ENCODE data around the gene AMZ1.
"Not testable (repeated sequence)": the region's sequence is repeated elsewhere in the genome, so short reads cannot be mapped to it uniquely, and the experiment has no call there.

The AMZ1 gene

GRCh38 chr7:2713370-2713769, 25.4 kb downstream of the AMZ1 start:
- no peak for DNase-seq (ENCODE audit: low read depth)

DNA sequence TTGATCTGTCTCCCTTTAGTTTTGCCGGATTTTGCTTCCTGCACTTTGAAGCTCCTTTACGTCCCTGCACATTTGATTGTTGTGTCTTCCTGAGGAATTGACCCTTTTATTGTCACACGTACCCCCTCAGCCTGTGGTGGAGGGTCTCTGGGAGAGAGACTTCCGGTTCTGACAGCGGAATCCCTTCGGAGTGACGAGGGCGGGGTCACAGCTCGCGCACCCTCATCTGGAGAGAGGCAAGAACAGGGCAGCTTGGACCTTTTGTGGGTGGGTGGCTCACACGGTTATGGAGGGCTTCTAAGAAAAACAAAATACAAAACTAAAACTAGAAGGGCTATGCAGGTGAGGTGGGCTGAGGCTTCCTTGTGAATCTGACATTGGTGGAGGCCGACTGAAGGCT, 26.0 kb downstream of the AMZ1 start:
- no peak for DNase-seq (ENCODE audit: low read depth)

GRCh38 chr7:2714636-2715035, 26.6 kb downstream of the AMZ1 start:
- no peak for DNase-seq (ENCODE audit: low read depth)

- DNase-seq (ENCODE audit: low read depth): no peak
These were observed 27.6 kb downstream of the AMZ1 start for GRCh38 chr7:2715341-2716231.

- DNase-seq (ENCODE audit: low read depth): no peak
These were observed 28.5 kb downstream of the AMZ1 start for GRCh38 chr7:2716488-2716887.

DNA sequence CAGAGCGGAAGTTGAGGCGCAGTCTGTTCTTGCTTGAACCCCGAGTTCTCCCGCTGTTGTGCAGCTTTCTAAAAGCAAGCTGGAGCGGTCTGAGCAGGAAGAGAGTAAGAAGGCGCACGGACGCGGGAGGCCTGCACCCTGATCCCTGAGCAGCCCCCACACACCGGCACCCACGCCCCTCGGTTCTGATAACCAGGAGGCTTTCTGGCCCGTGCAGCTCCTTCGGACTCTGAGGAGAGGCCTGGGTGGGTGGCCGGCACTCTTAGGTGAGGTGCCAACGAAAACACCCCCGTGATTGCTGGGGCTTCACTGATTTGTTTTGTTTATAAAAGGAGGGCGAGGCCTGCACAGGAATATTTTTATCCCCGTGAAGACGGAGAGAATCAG, 28.9 kb downstream of the AMZ1 start:
- DNase-seq (ENCODE audit: low read depth): no peak

DNA sequence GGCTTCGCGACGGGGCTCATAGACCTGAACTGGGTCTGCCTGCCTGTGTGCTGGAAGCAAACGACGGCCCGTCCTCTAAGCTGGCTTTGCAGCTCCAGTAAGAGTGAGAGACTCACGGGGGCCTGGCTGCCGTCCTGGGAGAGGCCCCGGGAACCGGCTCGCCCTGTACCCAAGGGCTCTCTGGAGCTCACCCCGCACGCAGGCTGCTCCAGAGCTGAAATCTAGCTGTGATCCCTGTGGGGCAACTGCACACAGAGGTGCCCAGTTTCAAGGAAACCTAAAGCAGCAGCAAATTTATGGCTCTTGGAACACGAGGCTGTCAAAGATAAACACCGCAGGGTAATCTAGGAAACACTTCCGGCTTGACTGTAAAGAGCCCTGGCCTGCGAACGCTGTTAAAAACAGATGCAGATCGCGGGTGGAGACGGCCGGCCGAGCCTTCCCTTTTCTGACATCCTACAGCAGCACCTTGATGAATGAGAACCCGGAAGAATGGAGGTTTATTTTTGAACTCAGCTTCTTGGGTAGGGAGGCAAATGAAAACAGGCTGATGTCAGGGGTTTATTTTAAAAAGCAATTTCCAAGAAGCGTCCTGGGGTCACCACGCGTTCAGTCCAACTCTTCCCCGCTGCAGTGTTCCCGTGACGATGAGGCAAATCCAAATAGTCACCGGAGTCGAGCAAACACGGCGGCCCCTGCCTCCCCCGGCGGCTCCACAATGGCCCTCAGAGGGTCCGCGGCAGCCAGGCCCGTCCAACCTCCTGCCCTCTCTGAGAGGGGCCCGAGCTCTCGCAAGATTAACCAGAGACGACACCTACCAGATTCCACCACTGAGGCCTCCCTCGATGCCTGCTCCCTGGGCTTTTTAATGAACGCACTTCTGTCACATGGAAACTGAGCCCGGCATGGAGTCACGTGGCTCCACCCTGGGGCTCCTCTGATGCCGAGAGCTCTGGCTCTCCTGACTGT, 29.6 kb downstream of the AMZ1 start:
- DNase-seq (ENCODE audit: low read depth): no peak

DNA sequence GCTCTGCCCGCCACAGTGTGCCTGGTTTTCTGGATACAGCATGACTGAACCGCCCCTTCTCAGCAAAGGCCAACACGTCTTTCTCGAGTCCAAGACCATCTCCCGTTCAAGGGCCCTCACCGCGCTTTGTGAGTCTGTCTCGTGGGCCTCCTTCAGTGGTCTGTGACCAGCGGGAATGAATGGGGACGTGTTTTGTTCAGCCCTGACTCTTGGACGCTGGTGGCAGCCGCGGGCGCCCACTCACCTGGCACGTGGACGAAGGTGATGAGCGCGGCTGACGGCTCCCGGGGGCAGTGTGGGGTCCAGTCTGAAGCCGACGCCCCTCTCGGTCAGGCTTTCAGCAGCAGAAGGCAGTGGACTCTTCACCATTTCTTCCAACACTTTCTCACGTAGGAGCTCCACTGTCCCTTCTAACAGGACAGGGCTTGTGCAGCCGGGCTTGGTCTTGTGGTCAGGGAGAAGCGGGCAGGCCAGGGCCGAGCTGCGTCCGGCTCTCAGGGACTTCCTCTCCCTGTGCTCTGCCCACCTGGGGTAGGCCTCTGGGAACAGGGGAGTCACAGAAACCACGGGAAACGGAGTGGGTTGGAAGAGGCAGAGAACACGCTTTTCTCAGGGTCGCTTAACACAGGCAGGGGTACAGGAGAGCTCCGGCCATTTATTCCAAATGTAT, 30.4 kb downstream of the AMZ1 start:
- no peak for DNase-seq (ENCODE audit: low read depth)

- DNase-seq (ENCODE audit: low read depth): no peak
These were observed 31.0 kb downstream of the AMZ1 start for GRCh38 chr7:2719007-2719406.

DNA sequence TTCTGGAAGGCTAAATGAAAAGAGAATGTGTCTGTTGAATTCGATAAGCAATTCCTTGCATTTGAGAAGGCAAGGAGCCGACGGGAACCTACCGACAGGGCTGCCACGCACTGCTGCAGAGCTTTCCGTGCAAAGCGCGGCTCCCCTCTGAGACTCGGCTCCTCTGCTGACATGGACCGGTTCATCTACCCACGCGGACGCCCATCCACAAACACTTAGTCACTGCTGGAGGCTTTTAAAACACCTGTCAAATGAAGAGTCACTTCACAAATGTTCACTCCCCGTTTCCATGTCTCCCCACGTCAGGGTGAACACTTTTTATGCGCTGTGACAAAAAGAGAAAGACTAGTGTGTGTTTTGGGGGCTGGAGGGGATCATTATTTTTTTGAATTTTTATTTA, 32.0 kb downstream of the AMZ1 start:
- no peak for DNase-seq (ENCODE audit: low read depth)

DNA sequence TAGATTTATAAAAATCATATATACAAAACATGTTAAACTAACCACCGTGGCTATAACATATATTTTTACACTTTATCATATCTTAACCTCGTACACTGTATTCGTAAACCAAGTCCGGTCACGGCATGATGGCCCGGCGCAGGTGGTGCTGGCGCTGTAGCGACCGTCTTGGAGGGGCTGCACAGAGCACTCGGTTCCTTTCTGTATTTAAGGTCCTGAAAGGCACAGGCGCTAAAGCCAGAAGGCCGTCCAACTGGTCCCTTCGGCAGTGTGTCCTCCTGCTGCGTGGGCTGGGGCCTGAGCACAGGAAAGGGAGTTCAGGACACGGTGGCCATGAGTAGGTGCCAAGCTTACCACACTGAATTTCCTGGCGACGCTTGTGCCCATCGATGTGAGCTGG, 33.8 kb downstream of the AMZ1 start:
- no peak for DNase-seq (ENCODE audit: low read depth)

- DNase-seq (ENCODE audit: low read depth): no peak
These were observed 34.6 kb downstream of the AMZ1 start for GRCh38 chr7:2722591-2722990.

DNA sequence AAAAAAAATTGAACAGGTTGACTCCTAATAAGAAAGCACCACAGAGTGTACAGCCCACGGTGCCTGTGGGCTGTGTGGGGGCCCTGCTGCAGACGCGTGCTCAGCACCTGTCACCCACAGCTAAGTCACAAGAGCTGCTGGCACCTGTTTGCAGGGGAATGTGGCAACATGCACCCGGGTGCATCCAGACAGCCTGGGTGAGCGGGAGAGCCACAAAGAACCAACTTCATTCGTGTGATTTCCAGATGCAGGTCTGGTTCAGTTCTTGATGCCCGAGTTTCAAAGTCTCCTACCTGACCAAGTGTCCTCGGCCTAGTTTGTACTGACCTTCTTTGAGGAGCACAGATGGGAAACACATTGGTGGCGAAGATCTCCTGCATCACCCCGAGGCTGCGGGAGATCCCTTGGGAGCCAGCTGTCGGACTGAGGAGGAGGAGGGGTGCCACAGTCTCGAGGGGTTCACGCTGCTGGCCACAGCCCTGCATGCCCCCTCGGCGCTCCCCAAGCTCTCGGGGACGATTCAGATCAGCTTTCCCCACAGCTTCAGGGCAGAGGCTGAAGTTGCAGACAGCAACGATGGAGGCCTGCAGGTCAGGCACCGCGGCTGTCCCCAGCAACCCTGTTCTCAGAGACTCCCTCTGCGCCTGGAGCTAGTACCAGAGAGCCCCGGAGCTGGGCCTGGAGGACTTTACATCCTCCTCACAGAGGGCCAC, 35.3 kb downstream of the AMZ1 start:
- DNase-seq (ENCODE audit: low read depth): no peak

DNA sequence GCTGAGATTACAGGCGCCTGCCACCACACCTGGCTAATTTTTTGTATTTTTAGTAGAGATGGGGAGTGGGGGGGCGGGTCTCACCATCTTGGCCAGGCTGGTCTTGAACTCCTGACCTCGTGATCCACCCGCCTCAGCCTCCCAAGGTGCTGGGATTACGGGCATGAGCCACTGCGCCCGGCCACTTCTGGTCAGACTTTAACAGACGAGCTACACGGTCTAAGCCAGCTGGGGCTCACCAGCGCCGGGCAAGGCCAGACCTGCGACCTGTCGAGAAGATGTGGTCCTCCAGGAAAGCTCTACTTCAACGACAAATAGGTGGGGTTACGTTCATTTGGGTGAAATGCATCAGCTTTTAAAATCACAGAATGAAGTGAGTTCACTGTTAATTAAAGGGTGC, 36.0 kb downstream of the AMZ1 start:
- DNase-seq (ENCODE audit: low read depth): not testable (repeated sequence)

GRCh38 chr7:2724453-2725177, 36.6 kb downstream of the AMZ1 start:
- DNase-seq (ENCODE audit: low read depth): no peak

DNA sequence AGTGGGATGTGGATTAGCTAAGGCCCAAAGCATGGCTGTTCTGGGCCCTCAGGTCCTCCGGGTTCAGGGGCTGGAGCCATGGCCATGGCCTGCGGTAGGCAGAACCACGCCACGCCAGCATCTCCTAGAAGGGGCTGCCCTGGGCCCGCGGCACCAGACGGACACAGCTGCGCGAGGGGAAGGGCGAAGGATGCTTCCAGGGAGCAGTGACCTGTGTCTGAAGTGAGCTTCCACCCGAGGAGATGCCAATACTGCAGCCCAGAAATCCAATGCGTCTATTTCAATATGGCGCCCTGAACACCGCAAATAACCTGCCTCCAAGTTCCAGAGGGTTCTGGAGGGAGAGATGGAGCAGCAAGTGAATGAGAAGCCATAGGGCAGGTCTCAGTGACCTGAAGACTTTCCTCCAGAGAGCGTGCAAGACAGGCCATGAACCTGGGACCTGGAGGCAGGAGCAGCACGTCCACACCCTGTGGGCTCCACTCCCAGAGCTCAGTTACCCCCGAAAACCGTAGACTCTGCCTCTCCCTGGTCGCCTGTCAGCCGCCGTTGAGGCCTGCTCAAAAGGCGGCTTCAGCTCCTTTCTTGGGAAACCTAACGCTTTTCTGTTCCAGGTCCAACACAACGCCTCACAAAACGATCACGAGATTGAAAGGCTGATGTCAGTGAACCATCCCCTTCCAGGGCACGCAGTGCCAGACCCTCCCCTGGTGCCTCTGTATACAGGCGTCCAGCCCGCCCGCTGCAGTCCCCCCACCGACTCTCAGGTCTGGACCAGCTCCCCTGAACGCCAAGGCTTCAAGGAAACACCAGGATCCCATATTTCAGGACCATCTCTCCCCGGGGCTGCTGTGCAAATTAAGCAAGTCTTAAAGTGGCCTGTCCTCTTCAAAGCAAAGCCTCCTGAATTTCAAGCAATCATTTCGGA, 37.4 kb downstream of the AMZ1 start:
- no peak for DNase-seq (ENCODE audit: low read depth)

GRCh38 chr7:2726316-2727018, 38.5 kb downstream of the AMZ1 start:
- no peak for DNase-seq (ENCODE audit: low read depth)

GRCh38 chr7:2727206-2727605, 39.2 kb downstream of the AMZ1 start:
- DNase-seq (ENCODE audit: low read depth): not testable (repeated sequence)

- no peak for DNase-seq (ENCODE audit: low read depth)
These were observed 40.5 kb downstream of the AMZ1 start for GRCh38 chr7:2728316-2729030.
